Stimulated activated CD4-positive, alpha-beta T cell treated with anti-CD3 and anti-CD28 coated beads, Interleukin-4, amount 100 ng/mL, for 4 hours (primary cell): ENCODE results near the gene HESX1.

ENCODE experiments used
- DNase-seq, 2 experiments: peaks; one replicate each; pipeline ENCODE4 v3.0.0-alpha.2; 2020

The HESX1 gene

GRCh38 chr3:57166660-57167059 lies 33.1 kb downstream of the HESX1 start:
- DNase-seq, result no peak

GRCh38 chr3:57165641-57166040 lies 34.1 kb downstream of the HESX1 start:
- no peak for DNase-seq

DNA sequence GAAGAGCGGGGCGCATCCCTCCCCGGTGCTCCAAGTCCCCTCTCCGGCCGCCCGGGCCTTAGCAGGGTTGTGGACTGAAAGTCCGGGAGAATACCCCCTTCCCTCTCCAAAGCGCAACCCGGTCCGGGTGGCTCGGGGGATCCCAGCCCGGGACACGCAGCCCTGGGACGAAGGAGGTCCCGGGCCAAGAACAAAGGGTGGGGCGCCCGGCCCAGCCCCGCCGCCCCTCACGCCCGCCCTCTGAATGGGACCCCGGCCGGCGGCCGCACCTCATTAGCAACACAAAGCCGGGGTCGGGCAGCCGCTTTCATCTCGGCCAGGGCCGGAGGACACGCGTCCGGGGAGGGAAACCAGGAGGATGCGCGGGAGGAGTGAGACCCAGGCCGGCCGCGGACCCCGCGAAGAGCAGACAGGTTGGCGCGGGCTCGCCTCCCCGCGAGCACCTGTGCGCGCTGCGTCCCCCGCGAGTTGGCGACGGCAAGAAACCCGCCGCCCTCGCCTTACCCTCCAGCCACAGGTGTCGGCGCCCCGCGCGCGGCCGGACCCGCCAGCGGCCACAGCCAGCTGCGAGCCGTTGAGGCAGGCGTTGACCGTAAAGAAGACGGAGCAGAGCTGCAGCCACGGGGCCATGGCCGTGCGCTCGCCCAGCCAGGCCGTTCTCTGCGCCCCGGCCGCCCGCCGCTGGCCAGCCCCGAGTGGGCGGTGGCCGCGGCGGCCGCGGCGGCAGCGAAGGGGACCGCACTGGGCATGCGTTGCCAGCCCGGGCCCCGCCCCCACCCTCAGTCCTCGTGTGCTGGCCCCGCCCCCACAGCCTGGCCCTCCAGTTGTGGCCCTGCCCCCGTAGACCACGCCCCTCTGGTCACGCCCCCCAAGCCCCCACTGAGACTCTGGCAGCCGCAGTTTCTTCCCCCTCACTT lies 34.9 kb downstream of the HESX1 start, which contains the start of gene IL17RD:
Gene IL17RD, minus strand, starts transcription at position 697 of the 917 bp plus-strand sequence. Its CDS starts 67 bp downstream, at position 630.
- peak; percentile 35 to 58 for DNase-seq

DNA sequence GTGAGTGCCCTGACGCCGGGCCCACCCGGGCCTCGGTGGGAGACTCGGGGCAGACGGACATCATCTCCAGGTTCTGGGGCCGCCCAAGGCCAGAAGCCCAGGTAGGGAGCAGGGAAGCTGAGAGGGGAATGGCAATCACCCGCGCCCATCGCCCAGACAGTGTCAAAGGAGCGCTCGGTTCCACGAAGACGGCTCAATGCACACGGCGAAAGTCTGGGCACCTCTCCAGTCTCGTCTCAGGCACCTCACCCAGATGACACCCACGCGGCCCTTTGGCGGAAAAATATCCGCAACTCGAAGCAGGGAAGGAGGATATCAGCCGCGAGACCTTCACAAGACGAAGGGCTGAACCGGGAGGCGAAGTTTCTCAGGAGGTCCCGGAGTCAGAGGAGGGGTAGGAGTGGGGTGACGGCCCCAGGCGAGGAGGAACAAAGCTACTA lies 35.5 kb downstream of the HESX1 start:
- peak in 1 of 2 experiments; percentile 13 for DNase-seq

DNA sequence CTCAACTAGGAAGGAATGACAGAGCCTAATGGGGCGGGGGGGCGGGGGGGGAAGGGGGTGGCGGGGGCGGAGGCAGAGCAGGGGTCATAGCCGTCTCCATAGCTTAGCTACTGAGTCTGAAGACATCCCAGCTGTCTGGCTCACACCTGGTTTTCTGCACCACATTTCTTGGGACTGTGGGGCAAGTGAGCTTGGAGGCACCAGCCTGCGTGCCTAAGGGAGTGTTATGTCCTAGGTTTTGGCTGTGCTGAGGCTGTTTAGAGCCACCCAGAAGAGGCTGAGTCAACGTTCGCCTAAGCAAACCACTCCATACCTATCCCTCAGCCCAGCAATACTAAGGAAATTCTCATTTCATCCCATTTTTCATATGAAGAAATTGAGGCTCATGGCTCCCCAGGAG lies 36.0 kb downstream of the HESX1 start:
- DNase-seq, result no peak

- no peak for DNase-seq
These were observed 37.9 kb downstream of the HESX1 start for GRCh38 chr3:57161915-57162314.

- no peak for DNase-seq
These were observed 38.8 kb downstream of the HESX1 start for GRCh38 chr3:57160765-57161538.

- DNase-seq, result no peak
These were observed 39.6 kb downstream of the HESX1 start for GRCh38 chr3:57160076-57160764.

GRCh38 chr3:57158813-57159738 lies 40.7 kb downstream of the HESX1 start:
- DNase-seq, result no peak

DNA sequence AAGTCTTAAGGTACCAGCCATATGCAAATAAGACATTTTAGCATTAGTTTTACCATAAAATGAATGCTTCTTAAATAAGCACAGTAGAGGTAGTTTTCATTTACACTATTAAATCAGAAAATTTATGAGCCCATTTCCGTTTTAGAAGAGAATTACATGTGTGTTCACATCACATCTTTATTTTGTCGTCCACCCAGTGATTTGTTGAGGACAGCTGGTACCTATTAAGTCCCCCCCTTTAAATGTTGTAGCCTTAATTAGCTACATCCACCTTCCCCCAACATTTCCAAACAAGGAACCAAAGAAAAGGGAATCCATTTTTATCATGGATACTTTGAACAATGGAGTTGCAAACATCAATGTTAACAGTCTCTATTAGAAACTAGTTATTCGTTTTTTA lies 41.5 kb downstream of the HESX1 start:
- DNase-seq, result no peak

DNA sequence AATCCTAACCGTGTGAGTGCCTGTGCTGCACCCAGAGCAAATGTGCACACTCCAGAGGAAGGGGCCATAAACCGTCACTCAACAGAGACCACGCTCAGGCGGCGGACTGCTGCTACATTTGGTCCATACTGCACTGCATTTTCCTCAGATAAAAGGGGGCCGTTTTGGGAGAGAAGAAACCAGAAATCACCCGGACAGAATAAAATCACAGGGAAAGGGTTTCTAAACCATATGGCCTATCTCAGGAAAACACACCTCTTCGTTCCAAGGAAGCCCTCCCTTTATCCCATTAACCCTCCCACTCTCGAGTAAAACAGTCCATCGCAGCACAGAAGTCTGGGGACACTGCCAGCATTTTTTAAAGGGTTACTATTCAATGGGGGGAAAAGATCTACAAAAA lies 42.2 kb downstream of the HESX1 start:
- no peak for DNase-seq

- no peak for DNase-seq
These were observed 44.5 kb downstream of the HESX1 start for GRCh38 chr3:57155310-57155643.

- no peak for DNase-seq
These were observed 45.1 kb downstream of the HESX1 start for GRCh38 chr3:57154470-57155309.

DNA sequence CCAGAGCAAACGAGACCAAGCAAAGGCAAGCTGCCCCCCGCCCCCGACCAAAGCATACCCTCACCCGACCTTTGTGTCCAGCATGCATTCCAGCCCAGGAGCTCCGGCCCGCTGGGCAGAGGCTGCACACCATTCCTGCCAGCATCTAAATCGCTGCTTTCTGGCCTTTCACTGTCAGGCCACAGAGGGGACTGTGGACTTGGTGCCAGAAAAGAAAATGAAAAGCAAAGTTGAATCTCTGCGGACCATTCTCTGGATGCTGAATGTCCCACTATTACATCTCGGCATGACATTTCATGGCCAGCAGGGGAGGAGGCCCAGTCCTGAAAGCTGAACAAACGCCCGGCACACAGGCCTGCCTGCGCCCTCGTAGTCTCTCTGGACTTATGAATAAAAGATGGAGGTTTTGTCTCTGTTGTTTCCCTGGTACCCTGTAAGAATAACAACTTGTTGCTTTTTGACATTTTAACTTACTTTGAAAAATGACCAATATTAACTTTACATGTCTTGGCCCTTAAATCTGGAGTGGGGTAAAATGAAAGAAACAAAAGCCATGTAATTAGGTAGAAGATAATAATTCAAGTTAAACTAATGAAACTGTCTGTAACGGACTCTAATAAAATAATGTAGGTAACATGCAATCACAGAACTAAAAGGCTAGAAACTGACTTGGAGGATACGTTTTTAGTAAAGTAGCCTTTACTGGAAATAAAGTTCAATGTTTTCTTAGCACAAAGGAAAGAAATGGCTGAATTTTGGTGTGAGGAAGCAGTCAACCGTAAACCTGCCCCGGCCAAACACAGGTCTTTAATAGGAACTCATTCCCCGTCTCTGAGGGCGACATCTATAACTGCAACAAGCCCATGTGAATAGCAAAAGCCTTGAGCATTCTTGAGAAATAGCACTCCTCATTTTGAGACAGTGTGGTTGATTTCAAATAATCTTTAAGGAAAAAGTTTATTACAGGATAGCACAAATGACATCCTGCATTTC lies 47.3 kb downstream of the HESX1 start:
- DNase-seq, result no peak

- DNase-seq, result no peak
These were observed 48.0 kb downstream of the HESX1 start for GRCh38 chr3:57151749-57152148.

DNA sequence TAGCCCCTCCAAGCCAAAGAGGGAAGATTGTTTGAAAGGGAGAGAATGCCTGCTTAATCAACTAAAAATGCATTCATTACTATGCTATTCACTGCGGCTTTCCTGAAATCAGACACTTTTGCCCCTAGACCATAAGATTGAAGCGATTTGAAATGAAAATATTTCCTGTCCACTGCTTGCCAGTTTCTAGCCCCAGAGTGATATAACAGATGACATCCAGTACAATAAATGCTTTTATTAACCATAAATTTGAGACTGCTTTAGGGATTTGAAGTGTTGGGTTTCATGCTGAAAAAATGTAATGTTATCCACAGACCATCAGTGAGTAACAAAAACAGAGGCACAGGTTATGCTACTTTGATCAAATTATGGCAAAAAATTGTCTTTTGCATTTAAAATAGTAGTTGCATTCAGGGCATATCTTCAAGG lies 48.7 kb downstream of the HESX1 start:
- DNase-seq, result no peak

GRCh38 chr3:57150113-57150581 lies 49.6 kb downstream of the HESX1 start:
- DNase-seq, result no peak
